GM19099 (cell line): ENCODE results near the gene USP31.

Experiments
- POLR2A ChIP-seq: IDR thresholded peaks from 3 replicates; pipeline ENCODE4 v1.6.1; 2011; ENCODE audit warnings: low read depth; ENCODE audit not compliant: insufficient read length; ENCODE audit errors: extremely low read depth

The USP31 gene

DNA sequence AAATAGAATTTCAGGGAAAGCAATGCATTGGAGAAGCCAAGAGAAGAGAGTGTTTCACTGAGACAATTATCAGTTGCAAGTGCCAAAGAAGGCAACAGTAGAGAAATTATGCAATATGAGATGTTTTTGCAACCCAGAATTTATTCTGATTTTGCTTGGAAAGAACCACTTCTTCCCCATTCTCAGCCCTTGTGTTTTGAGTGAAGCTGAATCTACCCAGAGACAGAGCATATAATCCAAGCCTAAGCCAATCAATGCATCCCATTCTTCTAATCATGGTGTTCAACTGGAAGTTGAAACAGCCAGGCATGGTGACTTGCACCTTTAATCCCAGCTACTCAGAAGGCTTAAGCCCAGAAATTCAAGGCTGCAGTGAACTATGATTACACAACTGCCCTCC is 26.4 kb upstream of the USP31 start:
- no peak for TF ChIP-seq POLR2A

GRCh38 chr16:23174622-23175021 is 25.4 kb upstream of the USP31 start:
- TF ChIP-seq POLR2A, result no peak

GRCh38 chr16:23172994-23173393 is 23.7 kb upstream of the USP31 start:
- TF ChIP-seq POLR2A, result no peak

DNA sequence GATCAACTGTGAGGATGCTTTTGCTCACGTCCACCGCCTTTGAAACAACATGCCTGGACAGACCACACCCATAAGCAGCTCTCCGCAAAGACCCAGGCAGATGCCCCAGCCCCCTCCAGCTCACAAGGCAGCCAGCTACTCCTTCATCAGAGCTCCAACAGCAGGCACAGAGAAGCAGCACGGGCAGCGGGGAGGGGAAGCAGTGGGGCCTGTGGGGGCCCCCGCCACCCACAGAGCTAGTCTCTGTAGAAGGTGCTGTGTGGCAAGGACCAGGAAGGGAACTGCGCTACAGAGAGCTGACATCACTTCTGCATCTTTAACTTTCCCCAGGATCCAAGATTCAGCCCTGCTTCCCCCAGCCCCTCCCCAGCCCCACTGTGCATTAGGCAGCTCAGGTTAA is 23.3 kb upstream of the USP31 start:
- TF ChIP-seq POLR2A, result no peak

- no peak for TF ChIP-seq POLR2A
Observed at GRCh38 chr16:23164736-23165135, 15.5 kb upstream of the USP31 start.

DNA sequence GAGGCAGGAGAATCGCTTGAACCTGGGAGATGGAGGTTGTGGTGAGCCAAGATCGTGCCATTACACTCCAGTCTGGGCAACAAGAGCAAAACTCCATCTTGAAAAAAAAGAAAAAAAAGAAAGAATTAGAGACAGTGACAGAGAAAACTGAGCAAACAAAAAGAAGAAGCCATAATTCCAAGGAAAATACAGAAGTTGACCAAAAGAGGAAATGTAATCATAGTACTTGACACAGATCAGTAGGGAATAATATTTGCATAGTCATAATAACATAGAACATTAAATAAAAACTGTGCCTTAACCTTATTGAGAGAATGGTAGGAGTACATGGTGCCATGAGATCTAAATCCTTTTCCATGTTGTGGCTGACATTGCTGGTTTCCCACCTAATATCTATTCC is 14.7 kb upstream of the USP31 start:
- TF ChIP-seq POLR2A, result no peak

DNA sequence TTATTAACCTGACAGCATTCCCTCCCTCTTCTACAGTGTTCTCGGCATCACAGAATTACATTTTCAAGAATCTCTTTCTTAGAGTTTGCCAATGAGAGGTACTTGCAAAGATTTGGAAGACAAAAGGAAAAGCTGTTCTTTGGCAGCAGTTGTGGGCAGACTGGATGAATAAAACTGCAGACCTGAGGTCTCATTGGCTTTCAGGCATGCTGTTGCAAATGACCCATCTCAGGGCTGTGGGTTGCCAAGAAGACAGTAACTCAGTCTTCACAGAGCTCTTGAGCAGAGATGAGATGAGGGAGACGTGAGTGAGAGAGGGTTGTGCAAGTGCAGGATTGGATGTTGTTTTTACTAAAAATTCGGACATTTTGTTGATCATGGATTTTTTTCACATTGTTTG is 11.3 kb upstream of the USP31 start:
- TF ChIP-seq POLR2A, result no peak

GRCh38 chr16:23160082-23160481 is 10.8 kb upstream of the USP31 start:
- no peak for TF ChIP-seq POLR2A

DNA sequence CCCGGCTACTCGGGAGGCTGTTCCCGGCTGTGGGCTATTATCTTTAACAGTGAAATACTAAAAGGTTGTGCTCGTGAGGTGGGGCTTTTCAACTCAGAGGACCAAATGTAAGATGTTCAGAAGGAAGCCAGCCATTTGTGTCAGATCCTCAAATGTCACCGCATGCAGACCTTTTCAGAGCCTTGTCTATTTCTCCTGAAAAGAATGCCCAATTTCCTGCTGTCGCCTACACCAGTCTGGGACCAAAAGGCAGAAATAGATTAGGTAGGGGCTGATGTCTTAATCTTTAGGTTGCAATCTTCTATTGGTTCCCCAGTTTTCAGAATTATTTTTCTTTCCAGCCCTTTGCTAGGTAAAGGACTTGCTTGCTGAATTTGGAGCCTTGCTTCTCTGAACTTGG is 8.9 kb upstream of the USP31 start:
- TF ChIP-seq POLR2A, result no peak

DNA sequence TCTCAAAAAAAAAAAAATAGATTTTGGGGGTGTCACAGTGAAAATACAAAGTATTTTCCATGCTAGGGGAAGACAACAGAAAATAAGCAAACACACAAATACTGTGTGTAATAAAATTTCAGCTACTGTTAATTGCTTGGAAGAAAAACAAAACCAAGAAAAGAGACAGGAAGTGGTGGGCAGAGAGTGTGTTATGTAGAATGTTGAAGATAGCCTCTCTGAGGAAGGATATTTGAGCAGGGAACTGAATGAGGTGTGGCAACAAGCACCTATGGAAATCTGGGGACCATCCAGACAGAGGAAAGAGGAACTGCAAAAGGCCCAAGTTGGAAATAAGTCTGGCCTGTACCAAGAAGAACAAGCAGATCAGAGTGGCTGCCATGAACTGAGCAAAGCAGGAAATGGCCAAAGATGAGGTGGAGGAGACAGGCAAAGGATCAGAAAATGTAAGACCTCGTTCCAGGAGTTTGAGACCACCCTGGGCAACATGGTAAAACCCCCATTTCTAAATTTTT is 7.8 kb upstream of the USP31 start:
- TF ChIP-seq POLR2A, result no peak

DNA sequence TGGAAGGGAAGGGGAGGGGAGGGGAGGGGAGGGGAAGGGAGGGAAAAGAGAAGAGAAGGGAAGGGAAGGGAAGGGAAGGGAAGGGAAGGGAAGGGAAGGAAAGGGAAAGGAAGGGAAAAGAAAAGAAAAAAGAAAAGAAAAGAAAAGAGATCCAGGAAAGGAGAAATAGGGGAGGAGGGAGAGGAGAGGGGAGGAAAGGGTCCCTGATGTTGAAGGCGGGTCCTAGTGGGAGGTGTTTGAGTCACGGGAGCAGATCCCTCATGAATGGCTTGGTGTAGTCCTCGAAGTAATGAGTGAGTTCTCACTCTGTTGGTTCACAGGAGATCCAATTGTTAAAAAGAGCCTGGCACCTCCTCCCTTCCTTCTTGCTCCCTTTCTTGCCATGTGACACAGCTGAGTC is 6.9 kb upstream of the USP31 start:
- TF ChIP-seq POLR2A, result no peak

GRCh38 chr16:23155445-23156049 is 6.3 kb upstream of the USP31 start:
- no peak for TF ChIP-seq POLR2A

DNA sequence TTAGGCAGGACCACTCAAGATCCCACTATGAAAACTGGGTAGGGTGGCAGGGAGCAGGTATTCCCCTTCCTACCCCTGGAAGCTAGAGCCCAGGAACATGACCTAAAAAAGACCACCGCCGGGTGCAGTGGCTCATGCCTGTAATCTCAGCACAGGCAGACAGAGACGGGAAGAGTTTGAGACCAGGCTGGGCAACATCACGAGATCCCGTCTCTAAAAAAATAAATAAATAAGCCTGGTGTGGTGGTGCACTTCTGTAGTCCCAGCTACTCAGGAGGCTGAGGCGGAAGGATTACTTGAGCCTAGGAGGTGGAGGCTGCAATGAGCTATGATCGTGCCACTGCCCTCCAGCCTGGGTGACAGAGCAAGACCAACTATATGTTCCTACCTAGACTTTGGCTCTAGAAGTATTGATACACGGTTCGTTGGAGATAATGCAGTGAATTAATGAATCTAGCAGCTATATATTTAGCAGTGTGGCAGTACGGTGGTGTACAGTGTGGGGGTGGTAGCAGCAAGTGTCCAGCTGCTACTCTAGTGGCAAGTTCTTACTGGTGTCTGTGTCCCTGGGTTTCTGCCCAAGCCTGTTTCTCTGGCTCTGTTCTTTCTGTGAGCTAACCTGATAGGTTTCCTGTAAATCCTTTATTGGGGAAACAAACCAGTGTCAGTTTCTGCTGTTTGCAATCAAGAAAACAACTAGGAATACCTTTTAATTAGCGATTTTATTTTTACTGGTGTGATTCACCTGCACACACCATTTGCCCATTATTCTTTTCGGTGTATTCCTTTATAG is 3.3 kb upstream of the USP31 start:
- TF ChIP-seq POLR2A, result no peak

- no peak for TF ChIP-seq POLR2A
Observed at GRCh38 chr16:23149993-23150364, 727 bp upstream of the USP31 start.

DNA sequence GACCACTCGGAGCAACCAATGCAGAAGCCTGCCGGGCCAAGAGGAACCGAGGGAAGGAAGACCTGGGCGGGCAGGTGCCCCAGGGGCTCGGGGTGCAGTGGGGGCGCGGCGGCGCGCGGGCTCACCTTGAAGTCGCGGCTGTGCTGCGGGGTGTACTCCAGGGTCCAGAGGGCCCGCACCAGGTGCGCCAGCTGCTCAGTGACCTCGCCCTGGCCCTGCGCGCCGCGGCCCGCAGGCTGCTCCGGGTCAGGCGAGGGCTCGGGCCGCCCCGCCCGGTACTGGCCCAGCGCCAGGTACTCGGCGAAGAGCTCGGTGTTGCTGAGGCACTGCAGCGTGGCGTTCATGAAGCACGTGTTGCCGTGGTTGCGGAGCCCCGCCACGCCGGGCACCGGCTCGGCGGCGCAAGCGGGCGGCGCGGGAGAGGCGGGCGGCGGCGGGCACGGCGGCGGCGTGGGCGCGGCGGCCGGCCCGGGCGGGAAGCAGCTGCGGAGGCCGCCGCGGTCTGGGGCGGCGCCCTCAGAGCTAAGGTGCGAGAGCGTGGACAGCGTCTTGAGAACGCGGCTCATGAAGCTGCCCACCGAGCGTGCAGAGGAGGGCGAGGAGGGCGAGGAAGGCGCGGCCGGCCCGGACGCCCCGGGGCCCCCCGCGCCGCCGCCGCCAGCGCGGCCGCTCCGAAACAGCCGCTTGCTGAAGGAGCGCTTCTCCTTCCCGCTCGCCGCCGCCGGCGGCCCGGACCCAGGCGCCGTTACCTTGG is 562 bp downstream of the USP31 start:
- TF ChIP-seq POLR2A, result no peak

DNA sequence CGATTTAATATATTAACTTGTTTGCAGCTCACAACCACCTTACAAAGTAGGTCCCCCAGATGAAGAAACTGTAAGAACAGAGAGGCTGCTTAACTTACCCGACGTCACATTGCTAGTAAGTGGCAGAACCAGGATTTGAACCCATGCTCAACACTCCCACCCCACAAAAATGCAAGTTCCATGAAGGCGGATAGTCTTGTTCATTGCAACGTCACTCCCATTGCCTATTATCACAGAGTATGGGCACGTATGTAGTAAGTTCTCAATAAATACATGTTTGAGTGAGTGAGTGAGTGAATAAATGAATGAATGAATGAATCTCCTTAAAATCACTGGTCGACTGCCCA is 1.1 kb downstream of the USP31 start:
- TF ChIP-seq POLR2A, result no peak

DNA sequence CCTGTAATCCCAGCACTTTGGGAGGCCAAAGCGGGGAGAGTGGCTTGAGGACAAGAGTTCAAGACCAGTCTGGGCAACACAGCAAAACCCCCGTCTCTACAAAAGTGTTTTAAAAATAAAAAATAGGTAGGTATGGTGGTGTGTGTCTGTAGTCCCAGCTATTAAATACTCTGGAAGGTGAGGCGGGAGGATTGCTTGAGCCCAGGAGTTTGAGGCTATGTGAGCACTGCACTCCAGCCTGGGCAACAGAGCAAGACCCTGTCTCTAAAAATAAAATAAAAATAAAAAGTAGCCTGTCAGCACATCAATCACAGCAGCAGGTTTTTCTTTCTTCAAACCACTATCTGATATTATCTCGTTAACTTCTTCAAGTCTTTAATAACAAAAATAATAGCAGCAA is 1.6 kb downstream of the USP31 start:
- no peak for TF ChIP-seq POLR2A
